A549 (cell line): ENCODE data around the gene C1R. TPM values are rescaled to one million over a fixed set of nuclear protein-coding genes. Genes with fewer than 3 reads are reported as not detected.

Experiments used
- ATAC-seq, 2 experiments: fragments of 200-7000 bp in 1 of 2; fragments of >200 bp in 1 of 2; cut with Nextera tagmentation in 1 of 2; cut with Tn5 transposase in 1 of 2; 3 replicates each; pipeline versions ENCODE4 v1.8.0 to v1.9.1; 2018 to 2020; ENCODE audit warnings: mild to moderate bottlenecking in 1 of 2, moderate library complexity in 1 of 2
- CTCF ChIA-PET: fragments of 300-600 bp; sonication (Branson Sonifier 250); formaldehyde crosslinking; extraction: SDS; loops from one replicate; lab custom pipeline; 2021; ENCODE audit warnings: antibody characterized with exemption, inconsistent platforms; lab: Yijun Ruan, JAX
- POLR2A ChIA-PET: fragments of 350-600 bp; formaldehyde crosslinking; extraction: SDS; loops from one replicate; lab custom pipeline; 2021; ENCODE audit warnings: antibody characterized with exemption, inconsistent platforms; lab: Yijun Ruan, JAX
- DNase-seq, 2 experiments: peaks; one replicate each; pipeline versions ENCODE4 v3.0.0 to v3.0.0-alpha.2; 2011 to 2016; ENCODE audit warnings: low read depth in 1 of 2, low spot score in 1 of 2
- FAIRE-seq: peaks from 2 replicates; lab custom pipeline; 2011; peaks lifted over from hg19 to GRCh38; lab: Jason Lieb, UNC
- H3K27ac ChIP-seq, 2 experiments: fragments of >200 bp; sonication (Bioruptor Twin); formaldehyde crosslinking; 3 replicates each; pipeline ENCODE4 v1.5.1; 2016 to 2017
- H3K4me1 ChIP-seq: fragments of >200 bp; sonication (Bioruptor Twin); formaldehyde crosslinking; 3 replicates; pipeline ENCODE4 v1.6.1; 2016
- H3K4me2 ChIP-seq: fragments of >200 bp; sonication (Bioruptor Twin); formaldehyde crosslinking; 3 replicates; pipeline ENCODE4 v1.6.1; 2016
- H3K4me3 ChIP-seq: fragments of >200 bp; sonication (Bioruptor Twin); formaldehyde crosslinking; 3 replicates; pipeline ENCODE4 v1.5.1; 2016
- H3K9me3 ChIP-seq: fragments of >200 bp; sonication (Bioruptor Twin); formaldehyde crosslinking; 3 replicates; pipeline ENCODE4 v1.6.1; 2016
- CBX2 ChIP-seq: fragments of 200-600 bp; sonication (generic); IDR thresholded peaks from 2 replicates; pipeline ENCODE4 v1.6.1; 2016; ENCODE audit warnings: low read depth, mild to moderate bottlenecking, borderline replicate concordance
- CHD2 ChIP-seq: fragments of 150-350 bp; IDR thresholded peaks from 2 replicates; pipeline ENCODE4 v1.6.1; 2014; ENCODE audit warnings: low read length; ENCODE audit not compliant: partially characterized antibody
- EHF ChIP-seq: fragments of 250-450 bp; sonication (Bioruptor Pico); IDR thresholded peaks from 2 replicates; pipeline ENCODE4 v1.5.0; 2020; ENCODE audit warnings: mild to moderate bottlenecking
- EP300 ChIP-seq, 2 experiments: fragments of >200 bp; sonication (Bioruptor Twin); formaldehyde crosslinking; IDR thresholded peaks; 2 replicates in 1 of 2; 3 replicates in 1 of 2; pipeline ENCODE4 v1.6.1; 2016 to 2017
- ESRRA ChIP-seq: fragments of 150-350 bp; IDR thresholded peaks from 2 replicates; pipeline ENCODE4 v1.6.1; 2014; ENCODE audit warnings: mild to moderate bottlenecking, low read length, borderline replicate concordance
- FOSL2 ChIP-seq, 2 experiments: fragments of 450-650 bp in 1 of 2; fragments of >200 bp in 1 of 2; sonication (Bioruptor Twin) in 1 of 2; formaldehyde crosslinking; IDR thresholded peaks; 2 replicates each; pipeline versions ENCODE4 v1.5.0 to v1.6.1; 2016 to 2020; ENCODE audit warnings: mild to moderate bottlenecking in 1 of 2, moderate library complexity in 1 of 2
- FOXS1 ChIP-seq: fragments of 250-450 bp; sonication (Bioruptor Pico); IDR thresholded peaks from 2 replicates; pipeline ENCODE4 v1.5.0; 2020; ENCODE audit warnings: mild to moderate bottlenecking, moderate library complexity
- GATA3 ChIP-seq: IDR thresholded peaks from 2 replicates; pipeline ENCODE4 v1.6.1; 2012; ENCODE audit warnings: borderline replicate concordance
- JUN ChIP-seq, 2 experiments: fragments of >200 bp; sonication (Bioruptor Twin); formaldehyde crosslinking; IDR thresholded peaks; 2 replicates in 1 of 2; 3 replicates in 1 of 2; pipeline ENCODE4 v1.6.1; 2016 to 2017
- KDM5A ChIP-seq: fragments of 200-600 bp; sonication (generic); IDR thresholded peaks from 2 replicates; pipeline ENCODE4 v1.6.1; 2016; ENCODE audit warnings: antibody characterized with exemption, mild to moderate bottlenecking
- MAFK ChIP-seq: fragments of 450-650 bp; IDR thresholded peaks from 2 replicates; pipeline ENCODE4 v1.6.1; 2014; ENCODE audit not compliant: partially characterized antibody
- MAX ChIP-seq: IDR thresholded peaks from 2 replicates; pipeline ENCODE4 v1.6.1; 2012
- MAZ ChIP-seq: fragments of 150-350 bp; IDR thresholded peaks from 2 replicates; pipeline ENCODE4 v1.6.1; 2014; ENCODE audit warnings: antibody characterized with exemption, low read depth, low read length, borderline replicate concordance
- MYC ChIP-seq: IDR thresholded peaks from 2 replicates; pipeline ENCODE4 v1.6.1; 2012; ENCODE audit warnings: mild to moderate bottlenecking, inconsistent platforms, low read length, improper control_type of control experiment, borderline replicate concordance
- NPAS2 ChIP-seq: fragments of 250-450 bp; sonication (Bioruptor Pico); IDR thresholded peaks from 2 replicates; pipeline ENCODE4 v1.8.0; 2022; ENCODE audit warnings: mild to moderate bottlenecking, moderate library complexity, borderline replicate concordance
- NR3C1 ChIP-seq: fragments of >200 bp; sonication (Bioruptor Twin); formaldehyde crosslinking; IDR thresholded peaks from 3 replicates; pipeline ENCODE4 v1.6.1; 2017
- PHF8 ChIP-seq: fragments of 200-600 bp; sonication (generic); IDR thresholded peaks from 2 replicates; pipeline ENCODE4 v1.6.1; 2016; ENCODE audit warnings: low read depth, mild to moderate bottlenecking, antibody characterized with exemption, moderate library complexity, borderline replicate concordance
- RARB ChIP-seq: fragments of 250-450 bp; sonication (Bioruptor Pico); IDR thresholded peaks from 2 replicates; pipeline ENCODE4 v1.8.0; 2021; ENCODE audit warnings: mild to moderate bottlenecking, moderate library complexity
- REST ChIP-seq: fragments of 200-600 bp; sonication (generic); IDR thresholded peaks from 2 replicates; pipeline ENCODE4 v1.6.1; 2016; ENCODE audit warnings: antibody characterized with exemption, mild to moderate bottlenecking, moderate library complexity
- RNF2 ChIP-seq: fragments of 200-600 bp; sonication (generic); IDR thresholded peaks from 2 replicates; pipeline ENCODE4 v1.6.1; 2016; ENCODE audit warnings: low read depth, mild to moderate bottlenecking, antibody characterized with exemption, moderate library complexity, borderline replicate concordance
- SMC3 ChIP-seq: fragments of >200 bp; sonication (Bioruptor Twin); formaldehyde crosslinking; IDR thresholded peaks from 3 replicates; pipeline ENCODE4 v1.6.1; 2018; ENCODE audit warnings: inconsistent platforms
- ZSCAN20 ChIP-seq: fragments of 250-450 bp; sonication (Bioruptor Pico); IDR thresholded peaks from 2 replicates; pipeline ENCODE4 v1.8.0; 2022; ENCODE audit warnings: mild to moderate bottlenecking, moderate library complexity
- WGBS: methylation state at CpG from one replicate; pipeline ENCODE4 v1.1.6; 2017; ENCODE audit errors: missing lambda C conversion rate; 5-methylcytosine and 5-hydroxymethylcytosine counted together
- polyA plus RNA-seq, 4 experiments: library from polyadenylated mRNA; depleted of rRNA in 3 of 4; stranded (reverse); fragments of >200 nt; fragmentation: RNase III in 1 of 4; extraction: RNeasy Plus Mini Kit Qiagen cat#74134 plus additional on column Dnase treatment in 1 of 4; gene quantifications; 2 replicates in 3 of 4; 3 replicates in 1 of 4; pipeline ENCODE4 v1.2.3, GENCODE V29; 2011 to 2017
- TF ChIP-seq, protein P1 (sequence below): fragments of >200 bp; sonication (Bioruptor Twin); formaldehyde crosslinking; IDR thresholded peaks from 3 replicates; pipeline ENCODE4 v1.6.1; 2016
- TF ChIP-seq, protein P2 (sequence below): fragments of 150-350 bp; IDR thresholded peaks from 2 replicates; pipeline ENCODE4 v1.6.1; 2014; ENCODE audit warnings: low read depth, mild to moderate bottlenecking, low read length
- TF ChIP-seq, protein P3 (sequence below): fragments of >200 bp; sonication (Bioruptor Twin); formaldehyde crosslinking; IDR thresholded peaks from 2 replicates; pipeline ENCODE4 v1.6.1; 2016

Gene C1R
- polyA plus RNA-seq, 2 of the 4 experiments (the other 2 are of a cell fraction) = 31.4 to 36.0 TPM

- no peak for TF ChIP-seq JUN (IDR thresholded peaks at IDR 0.05)
- no peak for TF ChIP-seq RARB (CRISPR knock-in tag)
- no peak for TF ChIP-seq FOSL2 (IDR thresholded peaks at IDR 0.05)
- no peak for TF ChIP-seq FOSL2 (CRISPR knock-in tag; IDR thresholded peaks at IDR 0.05)
- TF ChIP-seq MAZ = no peak
- TF ChIP-seq CBX2 = no peak
- no peak for TF ChIP-seq REST
- TF ChIP-seq EHF (CRISPR knock-in tag) = no peak
- TF ChIP-seq GATA3 = no peak
- TF ChIP-seq PHF8 = no peak
- no peak for TF ChIP-seq RNF2
- TF ChIP-seq NPAS2 (CRISPR knock-in tag) = no peak
- no peak for TF ChIP-seq ESRRA
- TF ChIP-seq, protein P1, sequence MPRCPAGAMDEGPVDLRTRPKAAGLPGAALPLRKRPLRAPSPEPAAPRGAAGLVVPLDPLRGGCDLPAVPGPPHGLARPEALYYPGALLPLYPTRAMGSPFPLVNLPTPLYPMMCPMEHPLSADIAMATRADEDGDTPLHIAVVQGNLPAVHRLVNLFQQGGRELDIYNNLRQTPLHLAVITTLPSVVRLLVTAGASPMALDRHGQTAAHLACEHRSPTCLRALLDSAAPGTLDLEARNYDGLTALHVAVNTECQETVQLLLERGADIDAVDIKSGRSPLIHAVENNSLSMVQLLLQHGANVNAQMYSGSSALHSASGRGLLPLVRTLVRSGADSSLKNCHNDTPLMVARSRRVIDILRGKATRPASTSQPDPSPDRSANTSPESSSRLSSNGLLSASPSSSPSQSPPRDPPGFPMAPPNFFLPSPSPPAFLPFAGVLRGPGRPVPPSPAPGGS = no peak
- TF ChIP-seq CHD2 = no peak
- TF ChIP-seq, all 56 proteins: peak for 0
- ChIA-PET POLR2A (no interaction called here), CTCF (interaction anchor here (0.7 to 2.5 kb wide), 4 partner anchors 9 to 75 kb away, joined by 3 to 9 read pairs (median 3); partner anchors contain the start of genes C1RL, C1S and LPCAT3)
- Histone ChIP-seq H3K4me2 (no peak overlapping the region), H3K4me1 (no peaks in the 10 kb centered on the region), H3K4me3 (no peak overlapping the region), H3K27ac (no peak overlapping the region), H3K9me3 (0 out of 3 replicates have a peak, but pooled peaks cover 2% of the 10 kb centered on the region)
- WGBS = 28% methylated on average over 1 of the region's 1 CpG
- FAIRE-seq (no peak), ATAC-seq (no peak), DNase-seq (no peak)
Measured at GRCh38 chr12:7034464-7034863, 57.8 kb downstream of the C1R start.

DNA sequence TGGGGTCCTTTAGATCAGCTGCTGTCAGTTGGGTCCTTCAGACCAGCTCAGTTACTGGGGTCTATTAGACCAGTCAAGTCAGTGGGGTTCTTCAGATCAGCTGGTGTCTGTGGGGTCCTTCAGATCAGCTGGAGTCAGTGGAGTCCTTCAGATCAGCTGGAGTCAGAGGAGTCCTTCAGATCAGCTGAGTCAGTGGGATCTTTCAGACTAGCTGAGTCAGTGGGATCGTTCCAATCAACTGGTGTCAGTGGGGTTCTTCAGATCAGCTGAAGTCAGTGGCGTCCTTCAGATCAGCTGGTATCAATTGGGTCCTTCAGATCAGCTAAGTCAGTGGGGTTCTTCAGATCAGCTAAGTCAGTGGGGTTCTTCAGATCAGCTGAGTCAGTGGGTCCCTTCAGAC, 59.3 kb downstream of the C1R start:
- POLR2A ChIA-PET = no interaction called here
- TF ChIP-seq NPAS2 (CRISPR knock-in tag) = no peak
- TF ChIP-seq MAFK = no peak
- TF ChIP-seq MYC = no peak
- TF ChIP-seq CBX2 = no peak
- no peak for TF ChIP-seq ZSCAN20 (CRISPR knock-in tag)
- TF ChIP-seq, protein P2, sequence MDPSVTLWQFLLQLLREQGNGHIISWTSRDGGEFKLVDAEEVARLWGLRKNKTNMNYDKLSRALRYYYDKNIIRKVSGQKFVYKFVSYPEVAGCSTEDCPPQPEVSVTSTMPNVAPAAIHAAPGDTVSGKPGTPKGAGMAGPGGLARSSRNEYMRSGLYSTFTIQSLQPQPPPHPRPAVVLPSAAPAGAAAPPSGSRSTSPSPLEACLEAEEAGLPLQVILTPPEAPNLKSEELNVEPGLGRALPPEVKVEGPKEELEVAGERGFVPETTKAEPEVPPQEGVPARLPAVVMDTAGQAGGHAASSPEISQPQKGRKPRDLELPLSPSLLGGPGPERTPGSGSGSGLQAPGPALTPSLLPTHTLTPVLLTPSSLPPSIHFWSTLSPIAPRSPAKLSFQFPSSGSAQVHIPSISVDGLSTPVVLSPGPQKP = no peak
- TF ChIP-seq MAX = no peak
- no peak for TF ChIP-seq NR3C1
- no peak for TF ChIP-seq KDM5A
- no peak for TF ChIP-seq RNF2
- no peak for TF ChIP-seq GATA3
- no peak for TF ChIP-seq FOXS1
- TF ChIP-seq CHD2 = no peak
- TF ChIP-seq, protein P3, sequence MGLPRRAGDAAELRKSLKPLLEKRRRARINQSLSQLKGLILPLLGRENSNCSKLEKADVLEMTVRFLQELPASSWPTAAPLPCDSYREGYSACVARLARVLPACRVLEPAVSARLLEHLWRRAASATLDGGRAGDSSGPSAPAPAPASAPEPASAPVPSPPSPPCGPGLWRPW = no peak
- TF ChIP-seq SMC3 = no peak
- no peak for TF ChIP-seq EP300 (IDR thresholded peaks at IDR 0.05)
- Histone ChIP-seq H3K9me3 (0 out of 3 replicates have a peak, but pooled peaks cover 2% of the 10 kb centered on the region), H3K4me1 (no peaks in the 10 kb centered on the region), H3K4me3 (no peak overlapping the region), H3K4me2 (no peak overlapping the region), H3K27ac (no peak overlapping the region)
- no peak for FAIRE-seq
- ATAC-seq = no peak
- CTCF ChIA-PET = interaction anchor here (0.6 to 2.5 kb wide), 5 partner anchors 11 to 77 kb away, joined by 3 to 9 read pairs (median 3); partner anchors contain the start of gene C1S
- 36% methylated on average over 2 of the region's 2 CpGs for WGBS
- DNase-seq = no peak
